OCI-LY3 (cell line): ENCODE data around the gene CORO2B.

Source experiments
- H2AFZ ChIP-seq: fragments of 200-600, 300-600 bp; shearing (Covaris generic); 2 replicates; pipeline ENCODE4 v1.6.0; 2014; ENCODE audit warnings: antibody characterized with exemption, low read depth, low read length
- H3K27ac ChIP-seq: fragments of 200-600, 300-600 bp; sonication (generic); 2 replicates; pipeline ENCODE4 v1.5.1; 2014; ENCODE audit warnings: mild to moderate bottlenecking, low read length, moderate library complexity, mixed read lengths
- H3K27me3 ChIP-seq: fragments of 200-600, 300-600 bp; sonication (generic); 2 replicates; pipeline ENCODE4 v1.6.1; 2014; ENCODE audit warnings: low read depth, low read length, mixed read lengths
- H3K36me3 ChIP-seq: fragments of 200-600, 300-600 bp; sonication (generic); replicated peaks from 2 replicates; pipeline ENCODE3; 2014; ENCODE audit warnings: low read depth, low read length, mixed read lengths
- H3K4me1 ChIP-seq: fragments of 300-600, 200-600 bp; sonication (generic); 2 replicates; pipeline ENCODE4 v1.6.1; 2014; ENCODE audit warnings: low read length, mixed read lengths
- H3K4me2 ChIP-seq: fragments of 200-600, 300-600 bp; sonication (generic); 2 replicates; pipeline ENCODE4 v1.6.1; 2014; ENCODE audit warnings: low read length, mixed read lengths
- H3K4me3 ChIP-seq: fragments of 300-600, 200-600 bp; sonication (generic); 2 replicates; pipeline ENCODE4 v1.5.1; 2014; ENCODE audit warnings: antibody characterized with exemption, mild to moderate bottlenecking, low read length, moderate library complexity
- H3K79me2 ChIP-seq: fragments of 300-600, 200-600 bp; shearing (Covaris generic); 2 replicates; pipeline ENCODE4 v1.6.1; 2014; ENCODE audit warnings: mild to moderate bottlenecking, low read length, mixed read lengths
- H3K9ac ChIP-seq: fragments of 300-600, 200-600 bp; shearing (Covaris generic); 2 replicates; pipeline ENCODE4 v1.6.0; 2014; ENCODE audit warnings: mild to moderate bottlenecking, low read length, moderate library complexity
- H3K9me3 ChIP-seq: fragments of 200-600, 300-600 bp; shearing (Covaris generic); 2 replicates; pipeline ENCODE4 v1.6.1; 2014; ENCODE audit warnings: low read length, mixed read lengths; ENCODE audit not compliant: insufficient read depth
- H4K20me1 ChIP-seq: fragments of 200-600, 300-600 bp; sonication (generic); 2 replicates; pipeline ENCODE4 v1.6.1; 2016; ENCODE audit warnings: low read length, mixed read lengths; ENCODE audit not compliant: insufficient read depth
- EZH2phosphoT487 ChIP-seq: fragments of 200-600 bp; shearing (Covaris generic); IDR thresholded peaks from 2 replicates; pipeline ENCODE4 v1.6.1; 2018; ENCODE audit warnings: antibody characterized with exemption, mixed run types, low read depth
- TF ChIP-seq, protein P1 (sequence below): fragments of 200-600, 300-600 bp; sonication (generic); IDR thresholded peaks from 2 replicates; pipeline ENCODE4 v1.5.1; 2014; ENCODE audit warnings: antibody characterized with exemption, low read length, low read depth

The CORO2B gene

DNA sequence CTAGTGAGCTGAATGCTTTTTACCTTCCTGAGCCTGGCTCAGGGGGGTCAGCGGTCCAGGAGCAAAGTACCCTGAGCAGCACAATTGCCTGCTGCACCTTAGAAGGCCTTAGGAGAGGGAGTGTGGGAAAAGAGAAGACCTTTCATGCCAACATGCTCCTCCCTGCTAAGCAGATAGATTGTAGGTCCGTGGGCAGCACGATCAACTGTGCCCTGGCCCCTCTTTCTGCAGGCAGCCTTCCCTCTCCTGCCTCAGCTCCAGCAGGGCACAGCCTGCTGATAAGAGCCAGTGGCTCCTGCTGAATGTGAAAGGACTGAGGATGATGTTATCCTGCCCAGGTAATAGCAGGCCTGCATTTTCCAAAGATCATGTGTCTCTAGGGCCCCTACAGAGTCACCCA, 4.1 kb downstream of the CORO2B start:
- no peak overlapping the region for H3K4me2 ChIP-seq
- H2AFZ ChIP-seq, result no peak overlapping the region
- H3K9me3 ChIP-seq, result no peaks in the 10 kb centered on the region
- no peaks in the 10 kb centered on the region for H3K79me2 ChIP-seq
- H3K27me3 ChIP-seq, result no peaks in the 10 kb centered on the region
- no peak overlapping the region for H3K9ac ChIP-seq
- H3K4me3 ChIP-seq, result no peak overlapping the region
- H4K20me1 ChIP-seq, result no peaks in the 10 kb centered on the region
- no peak overlapping the region for H3K27ac ChIP-seq
- H3K36me3 ChIP-seq, result no peaks in the 10 kb centered on the region
- TF ChIP-seq, protein P1, sequence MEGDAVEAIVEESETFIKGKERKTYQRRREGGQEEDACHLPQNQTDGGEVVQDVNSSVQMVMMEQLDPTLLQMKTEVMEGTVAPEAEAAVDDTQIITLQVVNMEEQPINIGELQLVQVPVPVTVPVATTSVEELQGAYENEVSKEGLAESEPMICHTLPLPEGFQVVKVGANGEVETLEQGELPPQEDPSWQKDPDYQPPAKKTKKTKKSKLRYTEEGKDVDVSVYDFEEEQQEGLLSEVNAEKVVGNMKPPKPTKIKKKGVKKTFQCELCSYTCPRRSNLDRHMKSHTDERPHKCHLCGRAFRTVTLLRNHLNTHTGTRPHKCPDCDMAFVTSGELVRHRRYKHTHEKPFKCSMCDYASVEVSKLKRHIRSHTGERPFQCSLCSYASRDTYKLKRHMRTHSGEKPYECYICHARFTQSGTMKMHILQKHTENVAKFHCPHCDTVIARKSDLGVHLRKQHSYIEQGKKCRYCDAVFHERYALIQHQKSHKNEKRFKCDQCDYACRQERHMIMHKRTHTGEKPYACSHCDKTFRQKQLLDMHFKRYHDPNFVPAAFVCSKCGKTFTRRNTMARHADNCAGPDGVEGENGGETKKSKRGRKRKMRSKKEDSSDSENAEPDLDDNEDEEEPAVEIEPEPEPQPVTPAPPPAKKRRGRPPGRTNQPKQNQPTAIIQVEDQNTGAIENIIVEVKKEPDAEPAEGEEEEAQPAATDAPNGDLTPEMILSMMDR, result no peak
- TF ChIP-seq EZH2phosphoT487, result no peak
- no peaks in the 10 kb centered on the region for H3K4me1 ChIP-seq

- no peak for TF ChIP-seq EZH2phosphoT487
- TF ChIP-seq, protein P1, result no peak
- no peak overlapping the region for H2AFZ ChIP-seq
- no peaks in the 10 kb centered on the region for H3K27me3 ChIP-seq
- no peak overlapping the region for H3K4me3 ChIP-seq
- no peaks in the 10 kb centered on the region for H3K4me1 ChIP-seq
- no peaks in the 10 kb centered on the region for H4K20me1 ChIP-seq
- no peaks in the 10 kb centered on the region for H3K79me2 ChIP-seq
- no peak overlapping the region for H3K9ac ChIP-seq
- H3K36me3 ChIP-seq, result no peaks in the 10 kb centered on the region
- no peak overlapping the region for H3K4me2 ChIP-seq
- no peak overlapping the region for H3K27ac ChIP-seq
- H3K9me3 ChIP-seq, result no peaks in the 10 kb centered on the region
These were observed 4.5 kb downstream of the CORO2B start for GRCh38 chr15:68583321-68583720.

DNA sequence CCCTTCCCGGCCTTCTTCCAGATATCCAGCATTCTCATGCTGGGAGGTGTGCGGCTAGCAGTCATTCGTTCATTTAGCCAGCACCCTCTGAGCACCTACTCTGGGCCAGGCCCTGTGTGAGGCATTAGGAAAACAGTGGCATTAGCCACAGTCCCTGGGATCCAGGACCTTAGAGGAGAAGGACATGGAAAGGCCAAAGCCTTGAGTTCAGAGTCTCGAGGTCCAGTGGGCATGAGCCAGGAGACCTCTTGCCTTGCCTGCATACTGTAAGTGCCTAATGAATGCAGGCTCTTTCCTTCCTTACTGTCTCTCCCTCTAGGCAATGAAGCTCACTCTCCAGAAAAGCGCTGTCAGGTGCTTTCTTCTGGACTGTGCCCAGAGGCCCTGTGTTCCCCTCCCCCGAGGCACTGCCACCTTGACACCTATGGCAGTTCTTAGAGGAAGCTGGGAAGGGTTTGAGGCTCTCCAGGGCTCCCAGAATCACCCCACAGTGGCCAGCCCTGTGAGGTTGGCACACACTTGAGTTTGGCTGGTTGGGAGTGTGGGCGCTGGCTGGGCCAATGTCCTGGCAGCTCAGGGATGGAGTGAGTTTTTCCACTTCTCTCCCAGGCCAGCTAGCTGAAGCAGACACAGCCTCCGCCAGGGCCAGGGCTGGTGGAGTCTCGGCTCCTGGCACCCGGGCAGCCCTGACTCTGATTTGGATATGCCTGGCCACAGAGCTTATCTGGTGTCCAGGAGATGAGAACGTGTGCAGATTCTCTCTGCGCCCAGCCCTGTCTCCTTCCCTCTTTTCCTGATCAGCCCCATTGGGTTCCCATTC, 5.4 kb downstream of the CORO2B start:
- no peak overlapping the region for H3K9ac ChIP-seq

More for the DNA sequence above, 5.4 kb downstream of the CORO2B start:
- Histone ChIP-seq H3K27me3 (no peaks in the 10 kb centered on the region), H4K20me1 (no peaks in the 10 kb centered on the region), H2AFZ (no peak overlapping the region), H3K4me1 (no peaks in the 10 kb centered on the region), H3K79me2 (no peaks in the 10 kb centered on the region), H3K27ac (no peak overlapping the region), H3K4me3 (no peak overlapping the region), H3K9me3 (no peaks in the 10 kb centered on the region), H3K4me2 (no peak overlapping the region), H3K36me3 (no peaks in the 10 kb centered on the region)
- TF ChIP-seq EZH2phosphoT487, result no peak
- TF ChIP-seq, protein P1, result no peak
